Ovary (tissue), 3 donors: ENCODE measurements around the gene PLEKHN1.

Experiments used
- POLR2A ChIP-seq: fragments of 450-650 bp; IDR thresholded peaks from one replicate; pipeline ENCODE4 v1.6.1; 2017; ENCODE audit warnings: antibody characterized with exemption, mild to moderate bottlenecking, moderate library complexity
- TF ChIP-seq, protein P1 (sequence below), 3 donors: fragments of 450-650 bp in 2 of 3; fragments of 200-600 bp in 1 of 3; IDR thresholded peaks; one replicate each; pipeline versions ENCODE4 v1.5.1 to v1.8.0; 2016 to 2022; ENCODE audit warnings: antibody characterized with exemption in 3 of 3, mild to moderate bottlenecking in 1 of 3
- donor health status: DM: no; HTN: no; CAD: no.

DNA sequence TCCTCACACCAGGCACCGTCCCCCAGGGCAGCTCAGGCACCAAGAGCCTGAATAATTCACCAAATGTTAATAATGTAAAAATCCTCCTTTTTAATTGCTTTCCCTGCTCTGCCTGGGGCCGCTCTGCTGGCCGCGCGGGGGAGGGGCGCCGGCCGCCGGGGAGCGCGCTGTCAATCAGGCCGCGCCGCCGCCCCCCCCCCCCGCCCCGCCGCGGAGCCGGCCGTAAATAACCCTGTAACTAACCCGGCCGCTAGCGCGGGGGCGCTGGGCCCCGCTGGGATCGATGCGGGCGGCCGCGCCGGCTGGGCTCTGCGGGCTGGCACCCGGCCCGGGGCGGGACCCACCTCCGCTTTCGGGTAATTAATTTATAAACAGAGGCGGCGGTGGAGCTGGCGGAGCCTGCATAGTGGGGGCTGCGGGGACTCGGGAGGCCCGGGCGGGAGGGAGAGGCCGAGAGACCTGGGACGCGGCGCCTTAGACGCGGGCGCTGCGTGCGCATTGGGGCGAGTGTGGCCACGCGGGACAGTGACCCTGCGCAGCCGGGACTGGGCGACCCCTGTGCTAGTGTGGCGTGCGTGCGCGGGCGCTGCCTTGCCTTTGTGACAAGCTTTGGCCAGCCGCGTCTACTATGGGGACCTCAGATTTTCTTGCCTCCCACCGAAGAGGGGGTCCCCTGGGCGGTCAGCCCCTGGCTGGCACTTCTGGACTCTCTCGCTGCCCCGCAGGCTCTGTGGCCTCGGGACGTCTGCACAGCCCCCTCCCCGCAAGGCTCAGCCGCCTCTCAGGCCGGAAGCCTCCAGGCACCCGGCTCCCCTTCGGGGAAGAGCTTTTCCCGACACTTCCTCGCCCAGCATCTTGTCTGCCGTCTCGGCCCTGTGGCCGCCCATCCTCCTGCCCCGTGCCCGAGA lies 25.9 kb upstream of the PLEKHN1 start:
- TF ChIP-seq, protein P1, sequence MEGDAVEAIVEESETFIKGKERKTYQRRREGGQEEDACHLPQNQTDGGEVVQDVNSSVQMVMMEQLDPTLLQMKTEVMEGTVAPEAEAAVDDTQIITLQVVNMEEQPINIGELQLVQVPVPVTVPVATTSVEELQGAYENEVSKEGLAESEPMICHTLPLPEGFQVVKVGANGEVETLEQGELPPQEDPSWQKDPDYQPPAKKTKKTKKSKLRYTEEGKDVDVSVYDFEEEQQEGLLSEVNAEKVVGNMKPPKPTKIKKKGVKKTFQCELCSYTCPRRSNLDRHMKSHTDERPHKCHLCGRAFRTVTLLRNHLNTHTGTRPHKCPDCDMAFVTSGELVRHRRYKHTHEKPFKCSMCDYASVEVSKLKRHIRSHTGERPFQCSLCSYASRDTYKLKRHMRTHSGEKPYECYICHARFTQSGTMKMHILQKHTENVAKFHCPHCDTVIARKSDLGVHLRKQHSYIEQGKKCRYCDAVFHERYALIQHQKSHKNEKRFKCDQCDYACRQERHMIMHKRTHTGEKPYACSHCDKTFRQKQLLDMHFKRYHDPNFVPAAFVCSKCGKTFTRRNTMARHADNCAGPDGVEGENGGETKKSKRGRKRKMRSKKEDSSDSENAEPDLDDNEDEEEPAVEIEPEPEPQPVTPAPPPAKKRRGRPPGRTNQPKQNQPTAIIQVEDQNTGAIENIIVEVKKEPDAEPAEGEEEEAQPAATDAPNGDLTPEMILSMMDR (IDR thresholded peaks at IDR 0.05), result no peak
- TF ChIP-seq POLR2A, result no peak
